Right atrium auricular region (tissue), 2 donors: ENCODE measurements around the gene ANAPC4. TPM values are rescaled to one million over a fixed set of nuclear protein-coding genes. Genes with fewer than 3 reads are reported as not detected.
A peak's percentile ranks its signal among the peaks of the same experiment; 100 is the strongest.

Experiments used
- DNase-seq: peaks from one replicate; pipeline ENCODE4 v3.0.0-alpha.2; 2019; ENCODE audit warnings: low spot score
- H3K27ac ChIP-seq, 2 donors: fragments of 200-600 bp; sonication (generic); 1 replicate in 1 of 2; 2 replicates in 1 of 2; pipeline ENCODE4 v1.5.1; 2016 to 2019
- H3K27me3 ChIP-seq, 2 donors: fragments of 200-600 bp; sonication (generic); one replicate each; pipeline versions ENCODE4 v1.5.1 to v1.6.0; 2017 to 2019
- H3K36me3 ChIP-seq: fragments of 200-600 bp; sonication (generic); one replicate; pipeline ENCODE4 v1.5.1; 2016
- H3K4me1 ChIP-seq, 2 donors: fragments of 200-600 bp; sonication (generic); one replicate each; pipeline versions ENCODE4 v1.5.1 to v1.6.0; 2017 to 2019
- H3K4me3 ChIP-seq, 2 donors: fragments of 200-600 bp; sonication (generic); 1 replicate in 1 of 2; 2 replicates in 1 of 2; pipeline ENCODE4 v1.5.1; 2017 to 2019; ENCODE audit warnings: mild to moderate bottlenecking in 1 of 2, moderate library complexity in 1 of 2
- H3K9me3 ChIP-seq, 2 donors: fragments of 200-600 bp; sonication (generic); one replicate each; pipeline ENCODE4 v1.5.1; 2019
- total RNA-seq, 2 donors: library from RNA; depleted of rRNA; stranded (reverse); fragments of >200 nt; gene quantifications; one replicate each; pipeline ENCODE4 v1.1.0, GENCODE V29; 2016
- TF ChIP-seq, protein P1 (sequence below), 2 donors: fragments of 200-600 bp; sonication (generic); IDR thresholded peaks; one replicate each; pipeline ENCODE4 v1.5.1; 2019; ENCODE audit warnings: antibody characterized with exemption in 2 of 2

ANAPC4 gene
- total RNA-seq, 2 donors from 2014 or later: 9.9 to 10.3 TPM

DNA sequence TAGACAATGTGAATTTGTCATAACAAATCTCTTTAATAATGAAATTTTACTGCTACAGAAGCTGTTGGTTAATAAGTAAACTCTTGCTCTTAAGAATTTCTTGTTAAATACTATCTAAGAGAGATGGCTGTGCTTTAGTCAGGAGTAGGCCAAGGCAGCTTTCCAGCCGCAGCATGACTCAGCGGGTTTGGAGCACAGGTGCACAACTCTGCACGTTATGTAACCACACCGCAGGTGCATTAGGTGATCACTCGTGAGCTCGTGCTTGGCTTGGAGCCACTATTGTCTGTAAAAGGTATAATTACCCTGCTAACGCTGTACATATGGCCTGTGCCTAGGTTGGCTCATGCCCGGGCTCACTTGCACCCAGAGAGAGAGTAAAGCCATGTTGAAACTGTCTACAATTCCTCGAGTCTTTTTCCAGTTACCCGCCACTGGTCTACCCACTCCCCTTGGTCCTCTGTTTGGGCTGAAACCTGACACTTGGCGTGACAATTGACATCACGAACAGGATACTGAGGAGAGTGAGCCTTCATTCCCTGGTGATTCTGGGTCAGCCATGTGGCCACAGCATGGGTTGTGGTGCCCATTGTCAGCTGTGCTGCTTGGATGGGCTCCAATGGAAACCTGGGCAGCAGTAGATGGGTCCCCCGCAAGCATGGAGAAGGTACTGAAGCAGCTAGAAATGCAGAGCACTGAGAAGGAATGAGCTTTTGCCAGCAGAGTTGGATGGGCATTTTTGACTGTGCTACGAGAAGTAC, 18.4 kb upstream of the ANAPC4 start:
- no peaks in the 10 kb centered on the region for H3K9me3 ChIP-seq
- H3K27ac ChIP-seq: no peak overlapping the region
- TF ChIP-seq, protein P1, sequence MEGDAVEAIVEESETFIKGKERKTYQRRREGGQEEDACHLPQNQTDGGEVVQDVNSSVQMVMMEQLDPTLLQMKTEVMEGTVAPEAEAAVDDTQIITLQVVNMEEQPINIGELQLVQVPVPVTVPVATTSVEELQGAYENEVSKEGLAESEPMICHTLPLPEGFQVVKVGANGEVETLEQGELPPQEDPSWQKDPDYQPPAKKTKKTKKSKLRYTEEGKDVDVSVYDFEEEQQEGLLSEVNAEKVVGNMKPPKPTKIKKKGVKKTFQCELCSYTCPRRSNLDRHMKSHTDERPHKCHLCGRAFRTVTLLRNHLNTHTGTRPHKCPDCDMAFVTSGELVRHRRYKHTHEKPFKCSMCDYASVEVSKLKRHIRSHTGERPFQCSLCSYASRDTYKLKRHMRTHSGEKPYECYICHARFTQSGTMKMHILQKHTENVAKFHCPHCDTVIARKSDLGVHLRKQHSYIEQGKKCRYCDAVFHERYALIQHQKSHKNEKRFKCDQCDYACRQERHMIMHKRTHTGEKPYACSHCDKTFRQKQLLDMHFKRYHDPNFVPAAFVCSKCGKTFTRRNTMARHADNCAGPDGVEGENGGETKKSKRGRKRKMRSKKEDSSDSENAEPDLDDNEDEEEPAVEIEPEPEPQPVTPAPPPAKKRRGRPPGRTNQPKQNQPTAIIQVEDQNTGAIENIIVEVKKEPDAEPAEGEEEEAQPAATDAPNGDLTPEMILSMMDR (IDR thresholded peaks at IDR 0.05): no peak
- H3K27me3 ChIP-seq: no peaks in the 10 kb centered on the region
- no peak for DNase-seq
- no peaks in the 10 kb centered on the region for H3K36me3 ChIP-seq
- no peak overlapping the region for H3K4me3 ChIP-seq
- no peaks in the 10 kb centered on the region for H3K4me1 ChIP-seq

DNA sequence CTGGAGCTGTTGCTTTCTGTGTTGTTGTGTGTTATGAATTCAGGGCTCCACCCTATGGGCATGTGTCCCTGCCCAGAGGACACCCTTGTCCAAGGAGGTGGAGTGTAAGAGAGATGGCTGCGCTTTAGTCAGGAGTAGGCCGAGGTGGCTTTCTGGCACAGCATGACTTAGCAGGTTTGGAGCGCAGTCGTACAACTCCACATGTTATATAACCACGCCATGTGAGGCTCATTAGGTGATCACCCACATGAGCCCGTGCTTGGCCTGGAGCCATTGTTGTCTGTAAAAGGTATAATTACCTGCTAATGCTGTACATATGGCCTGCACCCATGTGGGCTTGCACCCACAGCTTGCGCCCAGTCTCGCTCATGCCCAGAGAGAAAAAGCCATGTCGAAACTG, 15.8 kb upstream of the ANAPC4 start:
- TF ChIP-seq, protein P1 (IDR thresholded peaks at IDR 0.05): no peak
- H3K27ac ChIP-seq: no peak overlapping the region
- H3K9me3 ChIP-seq: no peaks in the 10 kb centered on the region
- no peak for DNase-seq
- no peaks in the 10 kb centered on the region for H3K27me3 ChIP-seq
- no peaks in the 10 kb centered on the region for H3K4me1 ChIP-seq
- no peak overlapping the region for H3K4me3 ChIP-seq
- H3K36me3 ChIP-seq: no peaks in the 10 kb centered on the region

DNA sequence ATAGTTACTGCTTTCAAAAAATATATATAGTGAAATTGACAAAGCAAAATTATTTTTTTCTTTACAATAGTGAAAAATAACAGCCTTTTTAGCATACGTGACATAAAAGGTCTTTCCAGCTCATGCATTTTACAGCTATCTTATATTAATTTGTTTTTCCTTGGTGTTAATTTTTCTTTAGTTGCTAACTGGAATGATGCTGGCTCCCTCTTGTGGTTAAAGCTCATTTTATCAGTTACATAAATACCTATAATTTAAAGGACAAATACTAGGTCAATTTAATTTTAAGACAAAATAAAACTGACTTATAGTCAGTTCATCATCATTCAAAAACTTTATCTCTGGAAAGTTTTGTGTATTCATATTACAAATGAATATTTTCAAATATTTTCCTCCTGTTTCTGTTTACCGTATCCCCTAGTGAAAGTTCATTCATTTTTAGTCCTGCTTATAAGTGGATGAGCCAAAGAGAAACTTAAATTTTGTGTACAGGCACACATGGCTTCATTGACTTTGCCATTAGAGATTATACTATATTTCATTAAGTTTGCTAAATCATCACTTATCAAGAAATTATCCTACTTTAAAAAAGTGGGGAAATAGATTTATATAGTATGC, 9.9 kb upstream of the ANAPC4 start:
- H3K36me3 ChIP-seq: peaks cover 14% of the 10 kb centered on the region
- H3K4me3 ChIP-seq: no peak overlapping the region
- no peak overlapping the region for H3K27ac ChIP-seq
- no peak for DNase-seq
- TF ChIP-seq, protein P1 (IDR thresholded peaks at IDR 0.05): peak in 1 of 2 donors; percentile 70
- H3K4me1 ChIP-seq: no peaks in the 10 kb centered on the region
- no peaks in the 10 kb centered on the region for H3K9me3 ChIP-seq
- H3K27me3 ChIP-seq: no peaks in the 10 kb centered on the region

DNA sequence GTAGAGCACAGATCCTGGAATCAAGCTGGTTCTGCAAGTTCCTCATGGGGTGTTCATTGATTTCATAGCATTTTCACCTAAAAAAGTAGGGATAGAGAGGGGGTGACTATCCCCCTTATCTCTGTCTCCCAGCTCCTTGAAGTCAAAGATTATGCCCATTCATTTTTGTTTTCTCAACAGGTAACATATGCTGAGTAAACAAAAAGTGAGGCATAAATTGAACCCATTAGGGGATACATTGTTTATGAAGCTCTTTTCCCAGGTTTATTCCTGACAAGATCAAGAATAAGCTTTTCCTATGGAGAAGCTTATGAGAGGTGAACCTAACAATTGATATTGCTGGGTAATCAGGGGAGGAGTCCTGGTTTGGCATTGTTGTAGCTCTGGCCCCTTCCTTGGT, 9.2 kb upstream of the ANAPC4 start:
- DNase-seq: no peak
- Histone ChIP-seq H3K9me3 (no peaks in the 10 kb centered on the region), H3K4me3 (no peak overlapping the region), H3K27ac (no peak overlapping the region), H3K36me3 (peaks cover 14% of the 10 kb centered on the region), H3K27me3 (no peaks in the 10 kb centered on the region), H3K4me1 (no peaks in the 10 kb centered on the region)
- TF ChIP-seq, protein P1 (IDR thresholded peaks at IDR 0.05): no peak

DNA sequence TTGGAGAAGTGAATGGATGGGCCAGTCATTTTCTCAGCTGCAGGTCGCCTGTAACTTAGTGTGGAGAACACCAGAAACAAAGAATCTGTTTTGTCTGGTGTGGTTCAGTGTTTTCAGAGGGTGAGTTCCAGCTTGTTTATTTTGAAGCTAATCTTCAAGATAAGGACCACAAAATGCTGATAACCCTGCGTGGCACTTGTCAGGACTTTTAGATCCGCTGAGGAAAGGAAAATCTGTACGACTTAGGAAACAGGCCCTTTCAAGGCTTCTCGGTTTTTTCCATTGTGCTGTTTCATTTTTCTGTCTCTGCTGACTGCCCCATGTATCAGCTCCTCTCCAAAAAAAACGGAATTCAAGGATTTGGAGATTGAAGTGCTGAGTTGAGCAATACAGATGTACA, 8.7 kb upstream of the ANAPC4 start:
- H3K9me3 ChIP-seq: no peaks in the 10 kb centered on the region
- TF ChIP-seq, protein P1 (IDR thresholded peaks at IDR 0.05): no peak
- no peaks in the 10 kb centered on the region for H3K4me1 ChIP-seq
- no peak overlapping the region for H3K4me3 ChIP-seq
- H3K27me3 ChIP-seq: no peaks in the 10 kb centered on the region
- no peak overlapping the region for H3K27ac ChIP-seq
- peaks cover 14% of the 10 kb centered on the region for H3K36me3 ChIP-seq
- DNase-seq: no peak
